Panc1 (cell line): ENCODE data around the gene ALDH1L2. TPM values are rescaled to one million over a fixed set of nuclear protein-coding genes. Genes with fewer than 3 reads are reported as not detected.

Experiments
- total RNA-seq: library from RNA; stranded (reverse); gene quantifications from one replicate; pipeline ENCODE4 v1.2.1, GENCODE V29; 2021; ENCODE audit not compliant: unreplicated experiment

The ALDH1L2 gene
- total RNA-seq, 1 experiment from 2014 or later: 2.2 TPM

Other genes starting within 250 kb of the ALDH1L2 start
- gene SLC41A2, start 126.2 kb downstream of the ALDH1L2 start, total RNA-seq: 27.3 TPM
- 24.0 TPM for gene NOPCHAP1, start 98.1 kb downstream of the ALDH1L2 start, total RNA-seq
- gene WASHC4, start 23.3 kb upstream of the ALDH1L2 start, total RNA-seq: 44.7 TPM
- gene APPL2, start 151.7 kb upstream of the ALDH1L2 start, total RNA-seq: 21.2 TPM
- 132 TPM for gene C12orf75, start 246.2 kb upstream of the ALDH1L2 start, total RNA-seq